Neural cell (in vitro differentiated cells): ENCODE measurements around the gene SLC12A8. TPM values are rescaled to one million over a fixed set of nuclear protein-coding genes. Genes with fewer than 3 reads are reported as not detected.

Experiments used
- H2AFZ ChIP-seq: fragments of 200-600, 300-800 bp; sonication (generic), shearing (Covaris generic); 2 replicates; pipeline ENCODE4 v1.6.0; 2014; ENCODE audit warnings: low read depth, mild to moderate bottlenecking, antibody characterized with exemption, low read length, moderate library complexity
- H3F3A ChIP-seq: fragments of 200-600 bp; shearing (Covaris generic); 2 replicates; pipeline ENCODE4 v1.6.1; 2016; ENCODE audit warnings: mild to moderate bottlenecking, moderate library complexity, mixed read lengths, antibody characterized with exemption, low read length; ENCODE audit not compliant: insufficient read depth, poor library complexity, severe bottlenecking
- H3K27ac ChIP-seq: fragments of 200-600, 300-800 bp; sonication (generic), shearing (Covaris generic); 2 replicates; pipeline ENCODE4 v1.5.1; 2014; ENCODE audit warnings: mild to moderate bottlenecking, low read length, moderate library complexity
- H3K27me3 ChIP-seq: fragments of 300-800, 200-600 bp; sonication (generic), shearing (Covaris generic); 2 replicates; pipeline ENCODE4 v1.6.0; 2014; ENCODE audit warnings: mild to moderate bottlenecking, low read depth, low read length, moderate library complexity; ENCODE audit not compliant: insufficient read depth
- H3K36me3 ChIP-seq: fragments of 300-800, 200-600 bp; sonication (generic), shearing (Covaris generic); 2 replicates; pipeline ENCODE4 v1.5.1; 2014; ENCODE audit warnings: mild to moderate bottlenecking, antibody characterized with exemption, low read length, moderate library complexity; ENCODE audit not compliant: insufficient read depth
- H3K4me2 ChIP-seq: fragments of 300-800, 200-600 bp; sonication (generic), shearing (Covaris generic); 2 replicates; pipeline ENCODE4 v1.6.0; 2014; ENCODE audit warnings: mild to moderate bottlenecking, low read length
- H3K4me3 ChIP-seq: fragments of 300-800, 200-600 bp; sonication (generic), shearing (Covaris generic); 2 replicates; pipeline ENCODE4 v1.5.1; 2014; ENCODE audit warnings: mild to moderate bottlenecking, low read length, moderate library complexity
- H3K79me2 ChIP-seq: fragments of 200-600 bp; shearing (Covaris generic); replicated peaks from 2 replicates; pipeline ENCODE4 v1.6.0; 2014; ENCODE audit warnings: mild to moderate bottlenecking, low read length, moderate library complexity; ENCODE audit not compliant: insufficient read depth
- H3K9ac ChIP-seq: fragments of 300-800, 200-600 bp; sonication (generic), shearing (Covaris generic); 2 replicates; pipeline ENCODE4 v1.6.1; 2016; ENCODE audit warnings: mild to moderate bottlenecking, low read length, mixed read lengths
- H3K9me2 ChIP-seq: fragments of 200-600 bp; shearing (Covaris generic); 2 replicates; pipeline ENCODE4 v1.6.1; 2016; ENCODE audit warnings: mild to moderate bottlenecking, low read length, mixed read lengths; ENCODE audit not compliant: insufficient read depth
- H3K9me3 ChIP-seq: fragments of 200-600, 300-800 bp; sonication (generic), shearing (Covaris generic); 2 replicates; pipeline ENCODE4 v1.6.1; 2016; ENCODE audit warnings: mild to moderate bottlenecking, mixed run types, low read length, moderate library complexity, mixed read lengths
- H4K20me1 ChIP-seq: fragments of 200-600 bp; shearing (Covaris generic); 2 replicates; pipeline ENCODE4 v1.6.1; 2016; ENCODE audit warnings: mild to moderate bottlenecking, mixed run types; ENCODE audit not compliant: insufficient read depth
- EP300 ChIP-seq: fragments of 450-650 bp; conservative IDR thresholded peaks from 2 replicates; pipeline ENCODE4 v1.6.1; 2014; ENCODE audit warnings: antibody characterized with exemption, mild to moderate bottlenecking, moderate library complexity; ENCODE audit not compliant: poor library complexity, severe bottlenecking
- EZH2 ChIP-seq: fragments of 200-600, 300-800 bp; shearing (Covaris generic), sonication (generic); IDR thresholded peaks from 2 replicates; pipeline ENCODE4 v1.6.1; 2014; ENCODE audit warnings: antibody characterized with exemption, low read length, borderline replicate concordance, mild to moderate bottlenecking; ENCODE audit not compliant: insufficient read depth, poor library complexity, severe bottlenecking
- MXI1 ChIP-seq: fragments of 450-650 bp; conservative IDR thresholded peaks from 2 replicates; pipeline ENCODE4 v1.6.1; 2014; ENCODE audit warnings: antibody characterized with exemption, mild to moderate bottlenecking; ENCODE audit not compliant: poor library complexity, severe bottlenecking
- POLR2AphosphoS5 ChIP-seq: IDR thresholded peaks from 2 replicates; pipeline ENCODE4 v1.6.1; 2012
- RAD21 ChIP-seq: fragments of 450-650 bp; conservative IDR thresholded peaks from 2 replicates; pipeline ENCODE4 v1.6.1; 2014; ENCODE audit warnings: antibody characterized with exemption, mild to moderate bottlenecking, moderate library complexity
- SMC3 ChIP-seq: fragments of 450-650 bp; conservative IDR thresholded peaks from 2 replicates; pipeline ENCODE4 v1.6.1; 2014; ENCODE audit warnings: antibody characterized with exemption, mild to moderate bottlenecking, moderate library complexity; ENCODE audit not compliant: poor library complexity
- TAF1 ChIP-seq: IDR thresholded peaks from 2 replicates; pipeline ENCODE4 v1.6.1; 2012; ENCODE audit warnings: low read depth
- polyA plus RNA-seq: library from polyadenylated mRNA; depleted of rRNA; stranded (reverse); fragments of >200 nt; gene quantifications from 2 replicates; pipeline ENCODE4 v1.2.3, GENCODE V29; 2014
- TF ChIP-seq, protein P1 (sequence below): fragments of 450-650 bp; IDR thresholded peaks from 2 replicates; pipeline ENCODE4 v1.5.1; 2014; ENCODE audit warnings: antibody characterized with exemption, mild to moderate bottlenecking, moderate library complexity; ENCODE audit not compliant: poor library complexity, severe bottlenecking
- TF ChIP-seq, protein P2 (sequence below): IDR thresholded peaks from 2 replicates; pipeline ENCODE4 v1.6.1; 2012; ENCODE audit warnings: borderline replicate concordance

Gene SLC12A8
- polyA plus RNA-seq, 1 donor from 2014 or later = 4.6 TPM

DNA sequence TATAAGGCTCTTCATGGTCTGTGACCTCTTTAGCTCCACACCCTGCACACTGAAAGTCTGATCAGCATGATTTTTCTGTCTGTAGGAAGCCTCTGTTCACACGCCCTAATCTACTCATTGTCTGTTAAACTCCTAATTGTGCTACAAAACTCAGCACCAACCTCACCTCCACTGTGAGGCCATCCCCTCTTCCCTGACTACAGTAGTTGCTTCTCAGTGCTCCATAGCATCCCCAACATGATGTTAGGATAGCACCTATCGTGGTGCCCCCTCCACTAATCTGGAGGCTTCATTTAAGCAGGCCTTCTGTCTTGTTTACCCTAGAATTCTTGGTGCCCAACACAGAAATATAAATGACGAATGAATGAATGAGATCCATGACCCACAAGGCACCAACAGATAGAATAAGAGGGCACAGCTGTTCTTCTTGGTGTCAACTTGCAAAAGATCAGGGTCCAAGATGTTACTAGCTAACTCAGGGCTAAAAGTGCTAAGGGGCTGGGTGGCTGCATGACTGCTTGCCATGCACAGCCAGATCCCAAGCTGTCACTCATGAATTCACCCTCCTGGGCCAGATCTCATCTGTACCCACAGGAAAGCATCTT lies 101.6 kb downstream of the SLC12A8 start:
- no peak overlapping the region for H3K4me2 ChIP-seq
- TF ChIP-seq, protein P1, sequence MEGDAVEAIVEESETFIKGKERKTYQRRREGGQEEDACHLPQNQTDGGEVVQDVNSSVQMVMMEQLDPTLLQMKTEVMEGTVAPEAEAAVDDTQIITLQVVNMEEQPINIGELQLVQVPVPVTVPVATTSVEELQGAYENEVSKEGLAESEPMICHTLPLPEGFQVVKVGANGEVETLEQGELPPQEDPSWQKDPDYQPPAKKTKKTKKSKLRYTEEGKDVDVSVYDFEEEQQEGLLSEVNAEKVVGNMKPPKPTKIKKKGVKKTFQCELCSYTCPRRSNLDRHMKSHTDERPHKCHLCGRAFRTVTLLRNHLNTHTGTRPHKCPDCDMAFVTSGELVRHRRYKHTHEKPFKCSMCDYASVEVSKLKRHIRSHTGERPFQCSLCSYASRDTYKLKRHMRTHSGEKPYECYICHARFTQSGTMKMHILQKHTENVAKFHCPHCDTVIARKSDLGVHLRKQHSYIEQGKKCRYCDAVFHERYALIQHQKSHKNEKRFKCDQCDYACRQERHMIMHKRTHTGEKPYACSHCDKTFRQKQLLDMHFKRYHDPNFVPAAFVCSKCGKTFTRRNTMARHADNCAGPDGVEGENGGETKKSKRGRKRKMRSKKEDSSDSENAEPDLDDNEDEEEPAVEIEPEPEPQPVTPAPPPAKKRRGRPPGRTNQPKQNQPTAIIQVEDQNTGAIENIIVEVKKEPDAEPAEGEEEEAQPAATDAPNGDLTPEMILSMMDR = no peak
- TF ChIP-seq, protein P2, sequence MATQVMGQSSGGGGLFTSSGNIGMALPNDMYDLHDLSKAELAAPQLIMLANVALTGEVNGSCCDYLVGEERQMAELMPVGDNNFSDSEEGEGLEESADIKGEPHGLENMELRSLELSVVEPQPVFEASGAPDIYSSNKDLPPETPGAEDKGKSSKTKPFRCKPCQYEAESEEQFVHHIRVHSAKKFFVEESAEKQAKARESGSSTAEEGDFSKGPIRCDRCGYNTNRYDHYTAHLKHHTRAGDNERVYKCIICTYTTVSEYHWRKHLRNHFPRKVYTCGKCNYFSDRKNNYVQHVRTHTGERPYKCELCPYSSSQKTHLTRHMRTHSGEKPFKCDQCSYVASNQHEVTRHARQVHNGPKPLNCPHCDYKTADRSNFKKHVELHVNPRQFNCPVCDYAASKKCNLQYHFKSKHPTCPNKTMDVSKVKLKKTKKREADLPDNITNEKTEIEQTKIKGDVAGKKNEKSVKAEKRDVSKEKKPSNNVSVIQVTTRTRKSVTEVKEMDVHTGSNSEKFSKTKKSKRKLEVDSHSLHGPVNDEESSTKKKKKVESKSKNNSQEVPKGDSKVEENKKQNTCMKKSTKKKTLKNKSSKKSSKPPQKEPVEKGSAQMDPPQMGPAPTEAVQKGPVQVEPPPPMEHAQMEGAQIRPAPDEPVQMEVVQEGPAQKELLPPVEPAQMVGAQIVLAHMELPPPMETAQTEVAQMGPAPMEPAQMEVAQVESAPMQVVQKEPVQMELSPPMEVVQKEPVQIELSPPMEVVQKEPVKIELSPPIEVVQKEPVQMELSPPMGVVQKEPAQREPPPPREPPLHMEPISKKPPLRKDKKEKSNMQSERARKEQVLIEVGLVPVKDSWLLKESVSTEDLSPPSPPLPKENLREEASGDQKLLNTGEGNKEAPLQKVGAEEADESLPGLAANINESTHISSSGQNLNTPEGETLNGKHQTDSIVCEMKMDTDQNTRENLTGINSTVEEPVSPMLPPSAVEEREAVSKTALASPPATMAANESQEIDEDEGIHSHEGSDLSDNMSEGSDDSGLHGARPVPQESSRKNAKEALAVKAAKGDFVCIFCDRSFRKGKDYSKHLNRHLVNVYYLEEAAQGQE = no peak
- TF ChIP-seq POLR2AphosphoS5 (no peak), EP300 (no peak), MXI1 (no peak)
- H3K36me3 ChIP-seq = no peaks in the 10 kb centered on the region
- H3K79me2 ChIP-seq = no peaks in the 10 kb centered on the region
- H3K9me2 ChIP-seq = no peaks in the 10 kb centered on the region
- no peak overlapping the region for H3K4me3 ChIP-seq
- no peaks in the 10 kb centered on the region for H3F3A ChIP-seq
- no peaks in the 10 kb centered on the region for H3K9me3 ChIP-seq
- H4K20me1 ChIP-seq = no peaks in the 10 kb centered on the region
- H3K27ac ChIP-seq = no peak overlapping the region
- H3K27me3 ChIP-seq = no peaks in the 10 kb centered on the region
- H2AFZ ChIP-seq = no peak overlapping the region
- H3K9ac ChIP-seq = no peak overlapping the region

DNA sequence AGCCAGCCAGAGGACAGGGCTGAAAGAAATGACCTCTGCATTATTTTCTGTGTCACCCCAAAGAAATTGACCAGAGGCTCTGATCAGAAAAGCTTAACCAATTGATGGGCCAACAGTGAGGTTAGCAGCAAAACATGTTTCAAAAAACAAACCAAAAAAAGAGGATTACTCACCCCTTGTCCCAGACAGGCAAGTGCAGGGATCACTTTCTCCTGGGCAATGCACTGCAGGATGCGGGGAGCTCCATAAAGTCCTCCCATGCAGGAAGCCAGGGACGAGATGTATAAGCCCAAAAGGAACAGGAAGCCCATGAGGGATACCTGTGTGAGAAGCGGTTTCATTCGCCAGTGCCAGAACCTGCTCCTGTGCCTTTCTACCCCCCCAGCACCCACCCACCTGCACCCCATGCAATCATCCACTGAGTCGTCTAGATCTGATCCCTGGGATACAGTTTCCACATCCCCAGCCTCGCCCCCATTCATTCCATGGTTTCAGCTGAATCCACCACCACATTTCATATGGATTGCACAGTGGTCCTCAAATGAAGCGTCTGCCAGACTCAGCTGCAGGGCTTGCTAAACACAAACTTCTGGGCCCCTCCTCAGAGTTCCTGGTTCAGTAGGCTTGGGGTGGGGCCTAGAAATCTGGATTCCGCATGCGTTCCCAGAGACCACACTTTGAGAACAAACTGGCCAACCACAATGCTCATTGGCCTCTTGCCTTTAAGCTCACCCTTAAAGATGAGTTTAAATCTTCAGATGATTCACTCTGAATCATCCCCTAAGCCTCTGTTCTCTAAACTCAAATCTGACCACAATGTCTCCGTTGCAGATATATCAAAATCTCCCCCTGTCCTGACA lies 102.3 kb downstream of the SLC12A8 start:
- Histone ChIP-seq H3K27ac (no peak overlapping the region), H3K79me2 (no peaks in the 10 kb centered on the region), H3K27me3 (no peaks in the 10 kb centered on the region), H3K4me2 (no peak overlapping the region), H3K9me3 (no peaks in the 10 kb centered on the region), H3K36me3 (no peaks in the 10 kb centered on the region), H4K20me1 (no peaks in the 10 kb centered on the region), H3K9me2 (no peaks in the 10 kb centered on the region), H3F3A (no peaks in the 10 kb centered on the region), H3K9ac (no peak overlapping the region), H2AFZ (no peak overlapping the region), H3K4me3 (no peak overlapping the region)
- TF ChIP-seq, protein P1 = no peak
- TF ChIP-seq EP300 (no peak), TAF1 (no peak), EZH2 (no peak), POLR2AphosphoS5 (no peak), SMC3 (no peak), MXI1 (no peak), RAD21 (no peak)
- TF ChIP-seq, protein P2 = no peak
